HEK293T (cell line): ENCODE measurements around the gene PRKCH.

Experiments used
- CTCF ChIA-PET: fragments of 350-600 bp; formaldehyde crosslinking; extraction: SDS; loops from one replicate; lab custom pipeline; 2021; ENCODE audit warnings: antibody characterized with exemption, inconsistent platforms; lab: Yijun Ruan, JAX
- POLR2A ChIA-PET: fragments of 350-600 bp; formaldehyde crosslinking; extraction: SDS; loops from one replicate; lab custom pipeline; 2020; ENCODE audit warnings: antibody characterized with exemption, inconsistent platforms; lab: Yijun Ruan, JAX
- DNase-seq: peaks from one replicate; pipeline ENCODE4 v3.0.0; 2012; ENCODE audit warnings: mixed read lengths; ENCODE audit errors: extremely low spot score
- ARNT ChIP-seq: fragments of 450-650 bp; IDR thresholded peaks from 2 replicates; pipeline ENCODE4 v1.6.1; 2017; ENCODE audit warnings: mild to moderate bottlenecking
- BHLHE40 ChIP-seq: fragments of 450-650 bp; IDR thresholded peaks from 2 replicates; pipeline ENCODE4 v1.6.1; 2016; ENCODE audit warnings: mild to moderate bottlenecking, moderate library complexity, borderline replicate concordance
- CTBP1 ChIP-seq: fragments of 450-650 bp; IDR thresholded peaks from 2 replicates; pipeline ENCODE4 v1.6.1; 2016; ENCODE audit warnings: borderline replicate concordance
- ELF4 ChIP-seq: fragments of 450-650 bp; IDR thresholded peaks from 2 replicates; pipeline ENCODE4 v1.6.1; 2017; ENCODE audit warnings: antibody characterized with exemption
- FOXA1 ChIP-seq: fragments of 450-650 bp; IDR thresholded peaks from 2 replicates; pipeline ENCODE4 v1.6.1; 2016; ENCODE audit warnings: mild to moderate bottlenecking
- FOXK2 ChIP-seq: fragments of 450-650 bp; IDR thresholded peaks from 2 replicates; pipeline ENCODE4 v1.6.1; 2016; ENCODE audit warnings: mild to moderate bottlenecking
- FOXM1 ChIP-seq: fragments of 450-650 bp; IDR thresholded peaks from 2 replicates; pipeline ENCODE4 v1.6.1; 2017; ENCODE audit warnings: mild to moderate bottlenecking, borderline replicate concordance
- HDGF ChIP-seq: fragments of 450-650 bp; IDR thresholded peaks from 2 replicates; pipeline ENCODE4 v1.6.1; 2017; ENCODE audit warnings: antibody characterized with exemption, borderline replicate concordance
- L3MBTL2 ChIP-seq: fragments of 450-650 bp; conservative IDR thresholded peaks from 2 replicates; pipeline ENCODE4 v1.6.1; 2016; ENCODE audit warnings: mild to moderate bottlenecking
- LEF1 ChIP-seq: fragments of 450-650 bp; IDR thresholded peaks from 2 replicates; pipeline ENCODE4 v1.6.1; 2017; ENCODE audit warnings: mild to moderate bottlenecking, borderline replicate concordance
- NFRKB ChIP-seq: fragments of 450-650 bp; IDR thresholded peaks from 2 replicates; pipeline ENCODE4 v1.6.1; 2016; ENCODE audit warnings: mild to moderate bottlenecking, moderate library complexity
- SP1 ChIP-seq: fragments of 450-650 bp; IDR thresholded peaks from 2 replicates; pipeline ENCODE4 v1.6.1; 2017
- SUZ12 ChIP-seq: fragments of 450-650 bp; IDR thresholded peaks from 2 replicates; pipeline ENCODE4 v1.6.1; 2016; ENCODE audit warnings: mild to moderate bottlenecking
- TARDBP ChIP-seq: fragments of 450-650 bp; IDR thresholded peaks from 2 replicates; pipeline ENCODE4 v1.6.1; 2016
- ZNF384 ChIP-seq: fragments of 450-650 bp; IDR thresholded peaks from 2 replicates; pipeline ENCODE4 v1.6.1; 2016
- TF ChIP-seq, protein P1 (sequence below): fragments of 450-650 bp; IDR thresholded peaks from 2 replicates; pipeline ENCODE4 v1.6.1; 2016

PRKCH gene

DNA sequence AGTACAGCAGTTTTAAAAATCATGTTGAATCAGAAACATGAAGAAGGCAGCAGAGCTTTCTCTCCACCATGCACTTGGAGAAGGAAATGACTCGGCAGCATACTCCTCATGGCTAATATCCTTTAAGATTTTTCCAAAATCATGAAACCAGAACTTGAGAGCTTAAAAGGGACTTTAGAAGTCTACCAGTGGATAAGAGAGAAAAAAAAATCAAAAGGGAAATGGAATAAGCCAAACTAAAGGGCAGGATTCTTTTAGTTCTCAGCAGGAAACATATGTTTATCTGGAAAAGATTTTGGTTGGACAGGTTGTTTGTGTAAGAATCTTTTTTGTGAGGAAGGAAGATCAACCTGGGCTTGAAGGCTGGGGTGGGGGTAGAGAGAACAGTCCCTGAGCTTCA, 111.8 kb downstream of the PRKCH start:
- ChIA-PET CTCF (interaction anchor here (0.5 to 0.8 kb wide), 4 partner anchors 100 to 776 kb away, joined by 3 to 5 read pairs (median 3); no protein-coding TSS in a partner anchor), POLR2A (no interaction called here)
- DNase-seq: no peak
- TF ChIP-seq LEF1 (no peak), L3MBTL2 (no peak), CTBP1 (no peak), SP1 (no peak), BHLHE40 (no peak), FOXA1 (no peak), ZNF384 (no peak)
- TF ChIP-seq, protein P1, sequence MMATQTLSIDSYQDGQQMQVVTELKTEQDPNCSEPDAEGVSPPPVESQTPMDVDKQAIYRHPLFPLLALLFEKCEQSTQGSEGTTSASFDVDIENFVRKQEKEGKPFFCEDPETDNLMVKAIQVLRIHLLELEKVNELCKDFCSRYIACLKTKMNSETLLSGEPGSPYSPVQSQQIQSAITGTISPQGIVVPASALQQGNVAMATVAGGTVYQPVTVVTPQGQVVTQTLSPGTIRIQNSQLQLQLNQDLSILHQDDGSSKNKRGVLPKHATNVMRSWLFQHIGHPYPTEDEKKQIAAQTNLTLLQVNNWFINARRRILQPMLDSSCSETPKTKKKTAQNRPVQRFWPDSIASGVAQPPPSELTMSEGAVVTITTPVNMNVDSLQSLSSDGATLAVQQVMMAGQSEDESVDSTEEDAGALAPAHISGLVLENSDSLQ: no peak

DNA sequence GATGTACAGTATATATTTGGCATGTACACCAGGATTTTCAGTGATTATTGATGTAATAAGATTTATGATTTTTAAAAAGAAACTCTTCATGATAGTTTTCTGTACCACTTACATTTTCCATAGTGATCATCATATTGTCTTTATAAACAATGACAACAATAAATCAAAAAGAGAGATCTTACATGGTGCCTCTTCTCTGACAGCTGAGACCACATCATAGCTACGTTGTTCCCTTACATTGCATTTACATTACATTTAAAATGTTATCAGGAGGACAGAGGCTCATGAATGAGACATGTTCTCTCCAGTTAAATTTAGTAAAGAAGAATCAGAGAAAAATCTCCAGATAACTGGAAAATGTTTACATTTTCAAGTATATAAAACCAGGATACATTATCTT, 112.4 kb downstream of the PRKCH start:
- ChIA-PET POLR2A (no interaction called here), CTCF (interaction anchor here (0.8 kb wide), 1 partner anchor 148 kb away, joined by 3 read pairs; no protein-coding TSS in a partner anchor)
- no peak for DNase-seq

DNA sequence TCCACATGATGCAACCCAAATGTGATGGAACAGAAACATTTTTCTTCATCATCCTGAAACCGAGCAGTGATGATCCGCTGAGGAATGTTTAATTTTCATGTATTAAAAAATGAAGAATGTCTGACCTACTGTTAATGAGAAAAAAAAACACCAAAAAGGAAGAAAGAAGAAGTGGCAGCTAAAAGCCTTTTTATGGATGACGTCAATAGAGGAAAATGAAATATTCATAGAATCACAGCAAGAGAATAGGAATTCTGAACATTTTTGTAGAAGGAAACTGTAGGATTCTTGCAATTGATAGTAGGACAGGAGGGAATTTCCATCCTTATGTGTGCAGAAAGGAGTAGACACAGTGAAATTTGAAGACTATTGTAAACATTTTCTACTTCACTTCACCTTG, 112.9 kb downstream of the PRKCH start:
- DNase-seq: no peak
- CTCF ChIA-PET: no interaction called here
- POLR2A ChIA-PET: no interaction called here
- TF ChIP-seq SP1: no peak
- TF ChIP-seq, protein P1: no peak
- no peak for TF ChIP-seq HDGF
- no peak for TF ChIP-seq CTBP1
- no peak for TF ChIP-seq ARNT
- no peak for TF ChIP-seq FOXA1
- TF ChIP-seq FOXM1: no peak
- TF ChIP-seq FOXK2: no peak
- no peak for TF ChIP-seq NFRKB
- TF ChIP-seq LEF1: no peak
- TF ChIP-seq BHLHE40: no peak
- no peak for TF ChIP-seq L3MBTL2
- TF ChIP-seq SUZ12: no peak

More for the DNA sequence above, 112.4 kb downstream of the PRKCH start:
- TF ChIP-seq FOXM1 (no peak), NFRKB (no peak), SUZ12 (no peak)
- TF ChIP-seq, protein P1: peak; percentile 53

DNA sequence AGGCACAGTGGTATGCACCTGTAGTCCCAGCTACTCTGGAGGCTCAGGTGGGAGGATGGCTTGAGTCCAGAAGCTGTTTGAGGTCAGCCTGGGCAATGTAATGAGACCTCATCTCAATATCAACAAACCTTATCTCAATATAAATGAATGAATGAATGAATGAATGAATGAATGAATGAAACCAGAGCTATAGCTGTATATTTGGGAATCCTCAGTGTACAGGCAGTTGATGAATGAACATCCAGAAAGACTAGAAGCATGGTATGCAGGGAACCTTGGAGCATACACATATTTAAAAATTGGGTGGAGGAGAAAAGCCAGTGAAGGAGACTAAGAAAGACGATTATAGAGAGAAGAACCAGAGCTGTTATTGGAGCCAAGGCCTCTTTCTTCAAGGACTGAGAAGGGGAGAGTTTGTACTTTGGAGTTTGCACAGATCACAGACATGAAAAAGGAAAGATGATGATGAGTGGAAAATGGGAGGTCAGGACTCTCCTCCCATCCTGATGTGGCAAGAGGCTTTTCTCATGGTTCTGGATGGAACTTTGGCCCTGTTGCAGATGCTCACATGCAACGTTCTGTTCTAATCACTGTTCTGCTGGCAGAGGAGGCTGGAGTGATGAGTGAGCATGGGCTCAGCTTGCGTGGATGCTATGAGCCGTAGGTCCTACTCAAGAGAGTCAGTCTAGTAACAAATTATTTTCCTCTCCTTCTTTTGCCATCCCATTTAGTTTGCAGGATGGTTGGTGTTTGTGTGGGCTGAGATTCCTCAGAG, 114.4 kb downstream of the PRKCH start:
- ChIA-PET CTCF (no interaction called here), POLR2A (no interaction called here)
- TF ChIP-seq SUZ12 (no peak), FOXA1 (no peak), LEF1 (no peak), FOXK2 (no peak), ELF4 (no peak), TARDBP (no peak), CTBP1 (no peak)
- TF ChIP-seq, protein P1: no peak
- no peak for DNase-seq

DNA sequence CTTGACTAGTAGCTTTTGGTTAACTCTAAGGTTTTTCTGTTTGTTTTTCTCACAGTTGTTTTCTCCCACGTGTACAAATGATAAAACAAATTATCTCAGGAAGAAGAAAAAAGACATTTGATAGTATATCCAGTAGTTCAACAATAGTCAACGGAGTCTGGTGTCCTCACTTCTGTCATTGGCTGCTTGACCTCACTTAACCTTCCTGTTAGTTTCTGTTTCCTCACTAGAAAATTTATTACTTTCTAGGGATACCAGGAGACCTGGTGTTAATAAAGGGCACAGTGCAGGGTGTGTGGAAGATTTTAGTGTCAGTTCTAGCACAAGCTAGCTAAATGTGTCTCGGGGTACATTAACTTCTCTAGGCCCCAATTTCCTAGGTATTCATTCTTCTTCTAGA, 116.0 kb downstream of the PRKCH start:
- TF ChIP-seq ARNT (no peak), ZNF384 (no peak), SP1 (no peak)
- ChIA-PET CTCF (no interaction called here), POLR2A (no interaction called here)
- no peak for DNase-seq

DNA sequence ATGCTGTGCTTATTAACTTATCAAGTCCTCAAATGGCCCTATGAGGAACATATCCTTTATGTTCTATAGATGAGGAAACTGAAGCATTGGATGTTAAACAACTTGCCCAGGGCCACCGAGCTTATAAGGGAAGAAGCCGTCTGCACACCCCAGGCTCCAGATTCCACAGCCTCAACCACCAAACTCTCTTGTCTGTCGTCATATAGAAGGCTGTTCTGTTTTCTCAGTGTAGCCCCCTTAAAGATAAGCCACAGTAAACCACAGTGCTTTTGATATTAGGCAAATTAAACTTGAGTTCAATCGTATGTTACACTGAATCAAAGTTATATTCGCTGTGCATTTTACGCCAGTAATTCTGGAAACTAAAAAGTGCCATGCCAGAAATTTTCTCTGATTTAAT, 116.7 kb downstream of the PRKCH start:
- DNase-seq: no peak
- TF ChIP-seq L3MBTL2: no peak
- no peak for TF ChIP-seq HDGF
- no peak for TF ChIP-seq FOXM1
- TF ChIP-seq ELF4: no peak
- TF ChIP-seq FOXA1: no peak
- TF ChIP-seq, protein P1: no peak
- no peak for TF ChIP-seq BHLHE40
- no peak for TF ChIP-seq TARDBP
- no peak for TF ChIP-seq FOXK2
- no peak for TF ChIP-seq SUZ12
- no peak for TF ChIP-seq ARNT
- TF ChIP-seq SP1: no peak
- TF ChIP-seq NFRKB: no peak
- no peak for TF ChIP-seq ZNF384
- TF ChIP-seq LEF1: no peak
- TF ChIP-seq CTBP1: no peak
- ChIA-PET CTCF (no interaction called here), POLR2A (no interaction called here)
